Skeletal muscle satellite cell (primary cell): ENCODE data around the gene CERS1.

ENCODE experiments used
- H3K27me3 ChIP-seq: 2 replicates; pipeline ENCODE4 v1.7.0; 2013; ENCODE audit warnings: low read length; ENCODE audit not compliant: control insufficient read depth, insufficient read depth
- H3K36me3 ChIP-seq: 2 replicates; pipeline ENCODE4 v1.7.0; 2013; ENCODE audit warnings: mild to moderate bottlenecking, control low read depth, low read length; ENCODE audit not compliant: insufficient read depth
- H3K4me1 ChIP-seq: 2 replicates; pipeline ENCODE4 v1.7.0; 2013; ENCODE audit warnings: low read length; ENCODE audit not compliant: control insufficient read depth, insufficient read depth
- H3K4me2 ChIP-seq: 2 replicates; pipeline ENCODE4 v1.7.0; 2013; ENCODE audit warnings: mild to moderate bottlenecking, low read length
- H3K4me3 ChIP-seq: 2 replicates; pipeline ENCODE4 v1.7.0; 2013; ENCODE audit warnings: low read length
- H3K9ac ChIP-seq: 2 replicates; pipeline ENCODE4 v1.7.0; 2013; ENCODE audit warnings: mild to moderate bottlenecking, low read depth, low read length, moderate library complexity
- H3K9me3 ChIP-seq: replicated peaks from 2 replicates; pipeline ENCODE4 v1.7.0; 2013; ENCODE audit warnings: mild to moderate bottlenecking, control low read depth, low read length

Gene CERS1

DNA sequence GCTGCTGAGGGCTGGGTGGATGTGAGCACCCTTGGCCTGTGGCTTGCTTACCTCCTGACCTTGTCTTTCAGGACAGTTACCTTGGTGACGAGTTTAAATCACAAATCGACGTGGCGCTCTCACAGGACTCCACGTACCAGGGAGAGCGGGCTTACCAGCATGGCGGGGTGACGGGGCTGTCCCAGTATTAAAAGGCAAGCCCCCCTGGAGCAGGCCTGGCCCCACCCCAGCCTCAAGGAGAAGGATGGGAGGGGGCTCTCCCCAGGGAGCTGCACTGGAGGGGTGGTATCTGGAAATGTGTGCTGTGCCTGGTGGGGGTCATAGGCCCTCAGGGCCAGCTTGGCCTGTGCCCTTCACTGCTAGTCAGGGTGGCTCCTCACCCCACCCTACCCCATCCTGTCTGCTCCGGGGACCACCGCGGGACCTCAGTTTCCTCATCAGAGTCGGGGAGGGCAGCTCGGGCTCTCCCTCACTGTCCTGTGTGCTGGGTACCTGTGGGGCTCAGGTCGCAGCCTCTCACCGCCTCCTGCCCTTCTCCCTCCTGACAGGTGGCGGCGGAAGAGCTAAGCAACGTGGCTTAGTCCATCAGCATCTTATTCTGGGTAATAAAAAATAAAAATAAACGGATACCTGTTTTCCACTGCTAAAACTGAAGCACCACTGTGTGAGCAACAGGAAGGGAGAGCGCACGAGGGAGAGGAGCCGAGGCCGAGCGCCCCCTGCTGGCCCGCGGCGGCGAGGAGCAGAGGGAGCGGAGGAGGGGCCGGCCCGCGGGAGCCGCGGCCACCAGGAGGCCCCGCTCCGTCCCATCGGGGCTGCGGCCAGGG, 29.8 kb downstream of the CERS1 start:
- H3K9ac ChIP-seq: no peak overlapping the region
- H3K4me1 ChIP-seq: no peaks in the 10 kb centered on the region
- H3K9me3 ChIP-seq: no peaks in the 10 kb centered on the region
- H3K4me2 ChIP-seq: no peak overlapping the region
- no peaks in the 10 kb centered on the region for H3K27me3 ChIP-seq
- peaks cover 65% of the 10 kb centered on the region for H3K36me3 ChIP-seq
- H3K4me3 ChIP-seq: no peak overlapping the region

DNA sequence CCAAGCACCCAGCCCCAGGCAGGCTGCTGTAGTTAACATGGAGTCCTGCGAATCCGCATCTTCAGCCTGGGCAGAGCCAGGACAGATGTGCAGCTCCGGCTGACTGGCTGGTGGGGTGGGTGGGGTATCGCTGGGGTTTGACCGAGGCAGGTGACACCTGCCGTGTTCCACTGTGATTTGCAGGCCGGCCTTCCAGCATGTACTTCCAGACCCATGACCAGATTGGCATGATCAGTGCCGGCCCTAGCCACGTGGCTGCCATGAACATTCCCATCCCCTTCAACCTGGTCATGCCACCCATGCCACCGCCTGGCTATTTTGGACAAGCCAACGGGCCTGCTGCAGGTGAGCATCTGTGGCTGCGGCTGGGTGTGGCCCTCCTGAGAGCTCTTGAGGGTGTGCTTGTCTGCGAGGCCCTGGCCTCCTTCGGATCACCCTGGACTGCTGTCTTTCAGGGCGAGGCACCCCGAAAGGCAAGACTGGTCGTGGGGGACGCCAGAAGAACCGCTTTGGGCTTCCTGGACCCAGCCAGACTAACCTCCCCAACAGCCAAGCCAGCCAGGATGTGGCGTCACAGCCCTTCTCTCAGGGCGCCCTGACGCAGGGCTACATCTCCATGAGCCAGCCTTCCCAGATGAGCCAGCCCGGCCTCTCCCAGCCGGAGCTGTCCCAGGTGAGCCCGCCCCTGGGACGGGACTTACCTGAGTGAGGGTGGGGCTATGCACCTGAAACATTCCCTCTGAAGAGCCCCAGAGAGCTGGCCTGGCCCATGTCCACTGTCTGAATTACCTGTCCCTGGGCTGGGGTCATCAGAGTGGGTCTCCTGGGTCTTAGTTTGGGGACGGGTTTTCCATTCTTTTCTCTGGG, 30.6 kb downstream of the CERS1 start:
- Histone ChIP-seq H3K27me3 (no peaks in the 10 kb centered on the region), H3K36me3 (peaks cover 74% of the 10 kb centered on the region), H3K4me3 (no peak overlapping the region), H3K9ac (no peak overlapping the region), H3K4me1 (no peaks in the 10 kb centered on the region), H3K9me3 (no peaks in the 10 kb centered on the region), H3K4me2 (no peak overlapping the region)

DNA sequence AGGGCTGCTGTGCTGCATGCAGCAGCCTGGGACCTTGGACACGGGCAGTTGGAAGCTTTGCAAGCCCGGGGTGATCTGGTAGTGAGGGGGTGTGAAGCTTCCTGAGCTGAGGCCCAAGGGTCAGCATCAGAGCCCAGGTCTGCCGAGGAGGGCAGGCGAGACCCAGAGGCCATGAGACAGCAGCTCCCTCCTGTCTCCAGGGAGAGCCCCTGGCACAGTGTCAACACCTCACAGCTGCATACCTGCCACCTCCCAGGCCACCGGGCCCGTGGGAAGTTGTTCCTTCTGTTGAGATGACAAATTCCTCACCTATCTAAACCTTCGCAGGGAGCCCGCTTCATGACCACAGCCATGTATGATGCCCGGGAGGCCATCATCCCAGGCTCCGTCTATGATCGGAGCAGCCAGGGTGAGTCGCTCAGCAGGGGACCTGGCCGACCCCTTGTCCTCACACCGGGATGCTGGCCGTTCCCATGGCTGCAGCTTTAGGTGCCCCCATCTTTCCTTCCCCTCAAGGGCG, 32.1 kb downstream of the CERS1 start:
- Histone ChIP-seq H3K4me2 (no peak overlapping the region), H3K4me1 (no peaks in the 10 kb centered on the region), H3K27me3 (no peaks in the 10 kb centered on the region), H3K36me3 (peaks cover 87% of the 10 kb centered on the region), H3K9me3 (no peaks in the 10 kb centered on the region), H3K4me3 (no peak overlapping the region), H3K9ac (no peak overlapping the region)

DNA sequence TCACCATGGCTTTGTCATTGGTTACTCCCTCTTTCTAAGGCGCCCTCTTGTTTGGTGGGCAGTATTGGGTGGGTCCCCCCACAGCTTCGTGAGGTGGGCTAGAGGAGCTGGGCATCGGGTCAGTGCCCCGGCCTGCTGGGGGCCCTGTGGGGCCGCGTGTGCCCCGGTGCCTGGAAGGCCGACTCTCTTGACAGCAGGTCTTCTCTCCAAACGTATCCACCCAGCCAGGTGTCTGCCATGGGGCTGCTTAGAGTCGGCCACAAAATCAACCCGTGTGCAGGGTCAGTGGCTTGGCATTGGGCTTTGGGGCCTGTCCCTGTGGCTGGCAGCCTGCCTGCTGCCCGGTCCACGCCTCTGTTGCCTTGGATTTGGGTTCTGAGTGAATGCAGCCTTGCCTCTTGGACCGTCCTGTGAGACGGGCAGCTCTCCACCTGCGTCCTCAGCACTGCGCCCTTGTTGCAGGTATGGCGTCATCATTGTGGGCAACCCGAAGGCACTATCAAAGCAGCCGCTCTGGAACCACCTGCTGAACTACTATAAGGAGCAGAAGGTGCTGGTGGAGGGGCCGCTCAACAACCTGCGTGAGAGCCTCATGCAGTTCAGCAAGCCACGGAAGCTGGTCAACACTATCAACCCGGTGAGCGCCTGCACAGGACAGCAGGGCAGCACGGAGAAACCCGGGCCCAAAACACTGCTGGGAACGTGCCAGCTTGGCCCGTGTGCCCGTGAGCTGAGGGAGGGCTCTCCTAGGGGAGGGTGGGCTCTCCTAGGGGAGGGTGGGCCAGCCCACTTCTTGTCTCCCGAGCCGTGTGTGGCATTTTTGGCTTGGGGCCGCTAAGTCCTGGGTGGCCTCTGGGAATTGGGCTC, 32.7 kb downstream of the CERS1 start:
- H3K9ac ChIP-seq: no peak overlapping the region
- no peaks in the 10 kb centered on the region for H3K27me3 ChIP-seq
- H3K36me3 ChIP-seq: peaks cover 90% of the 10 kb centered on the region
- H3K9me3 ChIP-seq: no peaks in the 10 kb centered on the region
- H3K4me1 ChIP-seq: no peaks in the 10 kb centered on the region
- no peak overlapping the region for H3K4me3 ChIP-seq
- no peak overlapping the region for H3K4me2 ChIP-seq

DNA sequence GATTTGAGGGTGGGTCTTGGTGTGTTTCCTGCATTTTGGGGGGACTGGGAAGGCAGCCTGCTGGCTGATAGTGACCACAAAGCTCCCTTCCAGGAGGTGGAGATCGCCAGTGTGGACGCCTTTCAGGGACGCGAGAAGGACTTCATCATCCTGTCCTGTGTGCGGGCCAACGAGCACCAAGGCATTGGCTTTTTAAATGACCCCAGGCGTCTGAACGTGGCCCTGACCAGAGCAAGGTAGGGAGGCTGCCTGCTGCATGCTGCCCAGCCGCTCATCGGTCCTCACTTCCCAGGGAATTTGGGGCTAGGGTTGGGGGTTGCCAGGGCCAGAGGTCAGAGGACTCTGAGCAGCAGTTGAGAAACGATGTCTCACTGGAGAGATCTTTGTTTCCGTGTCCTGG, 34.0 kb downstream of the CERS1 start:
- H3K4me1 ChIP-seq: no peaks in the 10 kb centered on the region
- peaks cover 90% of the 10 kb centered on the region for H3K36me3 ChIP-seq
- no peak overlapping the region for H3K9ac ChIP-seq
- H3K4me2 ChIP-seq: no peak overlapping the region
- H3K9me3 ChIP-seq: no peaks in the 10 kb centered on the region
- H3K27me3 ChIP-seq: no peaks in the 10 kb centered on the region
- no peak overlapping the region for H3K4me3 ChIP-seq

DNA sequence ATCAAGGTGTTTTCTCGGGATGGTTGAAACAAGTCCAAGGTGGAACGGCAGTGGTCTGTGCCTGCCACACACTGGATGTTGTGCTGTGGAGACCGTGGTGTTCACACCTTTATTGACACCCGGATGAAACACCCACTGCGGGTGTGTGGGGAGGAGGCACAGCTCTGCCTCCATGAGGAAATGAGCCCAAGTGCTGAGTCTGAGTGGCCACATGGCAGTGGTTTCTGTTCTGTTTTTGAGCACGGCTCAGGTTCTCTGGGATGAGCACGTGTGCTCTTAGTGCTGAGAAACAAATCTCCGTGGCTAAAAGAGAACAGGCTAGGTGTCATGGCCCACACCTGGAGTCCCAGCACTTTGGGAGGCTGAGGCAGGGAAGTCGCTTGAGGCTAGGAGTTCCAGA, 34.7 kb downstream of the CERS1 start:
- H3K36me3 ChIP-seq: peaks cover 91% of the 10 kb centered on the region
- H3K4me2 ChIP-seq: no peak overlapping the region
- no peak overlapping the region for H3K9ac ChIP-seq
- H3K9me3 ChIP-seq: no peaks in the 10 kb centered on the region
- no peak overlapping the region for H3K4me3 ChIP-seq
- H3K27me3 ChIP-seq: no peaks in the 10 kb centered on the region
- no peaks in the 10 kb centered on the region for H3K4me1 ChIP-seq

DNA sequence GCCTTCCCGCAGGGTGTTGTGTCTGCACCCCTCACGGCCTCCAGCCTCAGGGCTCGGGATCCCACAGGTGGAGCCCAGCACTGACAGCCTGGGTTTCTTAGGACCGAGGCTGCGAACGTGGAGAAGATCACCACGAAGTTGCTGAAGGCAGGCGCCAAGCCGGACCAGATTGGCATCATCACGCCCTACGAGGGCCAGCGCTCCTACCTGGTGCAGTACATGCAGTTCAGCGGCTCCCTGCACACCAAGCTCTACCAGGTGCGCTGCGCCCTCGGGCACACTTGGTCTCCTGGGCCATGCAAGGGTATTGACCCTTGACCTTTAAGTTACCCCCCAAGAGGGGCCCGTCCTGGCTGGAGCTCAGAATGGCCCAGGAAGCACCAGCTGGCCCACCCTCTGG, 35.2 kb downstream of the CERS1 start:
- H3K36me3 ChIP-seq: peaks cover 91% of the 10 kb centered on the region
- H3K4me1 ChIP-seq: no peaks in the 10 kb centered on the region
- H3K27me3 ChIP-seq: no peaks in the 10 kb centered on the region
- H3K9ac ChIP-seq: no peak overlapping the region
- no peak overlapping the region for H3K4me2 ChIP-seq
- H3K9me3 ChIP-seq: no peaks in the 10 kb centered on the region
- H3K4me3 ChIP-seq: no peak overlapping the region

DNA sequence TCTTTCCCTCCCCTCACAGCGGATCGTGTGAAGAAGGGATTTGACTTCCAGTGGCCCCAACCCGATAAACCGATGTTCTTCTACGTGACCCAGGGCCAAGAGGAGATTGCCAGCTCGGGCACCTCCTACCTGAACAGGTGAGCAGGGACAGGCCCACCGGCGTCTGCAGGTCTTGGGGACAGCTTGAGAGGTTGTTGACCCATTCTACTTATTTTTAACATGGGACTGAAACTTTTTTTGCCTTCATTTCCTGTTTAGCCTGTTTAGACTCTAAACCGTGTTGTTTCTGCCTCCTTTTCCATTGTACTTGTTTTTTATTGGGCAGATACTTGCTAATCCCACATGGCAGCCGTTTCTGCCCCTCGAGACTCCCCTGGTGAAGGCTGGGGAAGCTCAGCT, 35.7 kb downstream of the CERS1 start:
- H3K9ac ChIP-seq: no peak overlapping the region
- no peaks in the 10 kb centered on the region for H3K4me1 ChIP-seq
- peaks cover 91% of the 10 kb centered on the region for H3K36me3 ChIP-seq
- no peaks in the 10 kb centered on the region for H3K9me3 ChIP-seq
- H3K27me3 ChIP-seq: no peaks in the 10 kb centered on the region
- H3K4me2 ChIP-seq: no peak overlapping the region
- H3K4me3 ChIP-seq: no peak overlapping the region

DNA sequence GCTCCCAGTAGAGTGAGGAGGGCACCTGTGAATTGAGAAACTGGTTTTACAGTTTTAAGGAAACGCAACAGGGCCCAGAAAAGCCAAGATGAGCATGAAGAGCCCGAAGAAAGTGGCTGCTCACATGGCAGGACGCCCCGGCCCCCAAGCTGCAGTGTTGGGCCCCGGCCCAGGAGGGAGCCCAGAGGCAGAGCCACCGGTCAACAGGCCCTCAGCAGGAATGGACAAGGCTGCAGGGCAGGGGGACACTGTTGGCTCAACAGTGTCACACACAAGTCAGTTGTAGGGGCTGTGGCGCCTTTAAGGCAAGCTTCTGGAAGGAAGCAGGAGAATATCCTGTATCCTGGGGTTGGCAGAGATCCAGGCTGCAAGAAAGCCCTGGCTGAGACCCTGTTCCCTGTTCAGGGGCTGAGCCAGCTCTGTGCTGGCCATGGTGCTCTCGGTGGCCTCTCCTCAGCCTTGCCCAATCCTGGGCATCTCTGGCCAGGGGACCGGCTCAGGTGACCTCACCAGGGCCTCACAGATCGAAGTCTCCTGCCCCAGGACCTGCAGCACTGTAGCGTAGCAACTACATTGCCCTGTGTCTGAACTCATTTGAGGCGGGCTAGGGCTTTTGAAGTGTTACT, 36.2 kb downstream of the CERS1 start:
- Histone ChIP-seq H3K36me3 (peaks cover 94% of the 10 kb centered on the region), H3K4me1 (no peaks in the 10 kb centered on the region), H3K9me3 (no peaks in the 10 kb centered on the region), H3K9ac (no peak overlapping the region), H3K4me2 (no peak overlapping the region), H3K4me3 (no peak overlapping the region), H3K27me3 (no peaks in the 10 kb centered on the region)

DNA sequence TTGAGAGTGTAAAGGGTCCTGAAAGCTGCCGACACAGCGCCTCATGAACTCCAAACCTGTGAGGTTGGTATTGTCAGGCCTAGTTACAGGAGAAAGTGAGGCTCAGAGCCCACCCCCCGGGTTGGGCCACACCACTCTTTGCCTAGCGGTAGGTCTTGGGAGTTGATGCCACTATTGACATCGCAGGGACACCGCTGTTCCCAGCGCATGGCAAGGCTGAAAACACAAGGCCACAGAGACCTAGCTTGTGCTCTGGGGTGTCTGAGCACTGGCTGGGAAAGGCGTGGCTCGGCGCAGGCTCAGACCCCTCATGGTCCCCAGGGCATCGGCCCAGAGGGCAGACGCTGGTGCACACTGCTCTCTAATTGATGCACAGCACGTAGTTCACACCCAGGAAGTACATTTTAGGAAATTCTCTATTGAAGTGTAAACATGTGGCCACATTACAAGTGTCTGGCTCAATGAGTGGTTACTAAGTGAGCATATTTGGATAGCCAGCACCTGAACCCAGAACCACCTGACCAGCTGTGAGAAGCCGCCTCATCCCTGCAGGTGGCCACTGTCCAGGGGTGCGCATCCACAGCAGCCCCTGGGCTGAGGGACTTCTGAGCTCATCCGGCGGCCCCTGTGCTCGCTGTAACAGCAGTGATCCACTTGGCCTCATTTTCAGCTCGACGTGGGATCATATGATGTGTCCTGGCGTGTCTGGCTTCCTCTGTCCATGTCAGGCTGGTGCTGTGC, 36.9 kb downstream of the CERS1 start:
- Histone ChIP-seq H3K9me3 (no peaks in the 10 kb centered on the region), H3K4me1 (no peaks in the 10 kb centered on the region), H3K9ac (no peak overlapping the region), H3K36me3 (peaks cover 97% of the 10 kb centered on the region), H3K4me3 (no peak overlapping the region), H3K27me3 (no peaks in the 10 kb centered on the region), H3K4me2 (no peak overlapping the region)
